Stimulated activated CD4-positive, alpha-beta T cell treated with anti-CD3 and anti-CD28 coated beads, TNF-alpha, amount 100 ng/mL, for 4 hours (primary cell): ENCODE results near the gene VPS36.
"Not testable (repeated sequence)": the region's sequence is repeated elsewhere in the genome, so short reads cannot be mapped to it uniquely, and the experiment has no call there.

Experiments
- DNase-seq, 3 experiments: peaks; one replicate each; pipeline ENCODE4 v3.0.0-alpha.2; 2020; ENCODE audit warnings: low read depth in 3 of 3

The VPS36 gene, protein sequence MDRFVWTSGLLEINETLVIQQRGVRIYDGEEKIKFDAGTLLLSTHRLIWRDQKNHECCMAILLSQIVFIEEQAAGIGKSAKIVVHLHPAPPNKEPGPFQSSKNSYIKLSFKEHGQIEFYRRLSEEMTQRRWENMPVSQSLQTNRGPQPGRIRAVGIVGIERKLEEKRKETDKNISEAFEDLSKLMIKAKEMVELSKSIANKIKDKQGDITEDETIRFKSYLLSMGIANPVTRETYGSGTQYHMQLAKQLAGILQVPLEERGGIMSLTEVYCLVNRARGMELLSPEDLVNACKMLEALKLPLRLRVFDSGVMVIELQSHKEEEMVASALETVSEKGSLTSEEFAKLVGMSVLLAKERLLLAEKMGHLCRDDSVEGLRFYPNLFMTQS

DNA sequence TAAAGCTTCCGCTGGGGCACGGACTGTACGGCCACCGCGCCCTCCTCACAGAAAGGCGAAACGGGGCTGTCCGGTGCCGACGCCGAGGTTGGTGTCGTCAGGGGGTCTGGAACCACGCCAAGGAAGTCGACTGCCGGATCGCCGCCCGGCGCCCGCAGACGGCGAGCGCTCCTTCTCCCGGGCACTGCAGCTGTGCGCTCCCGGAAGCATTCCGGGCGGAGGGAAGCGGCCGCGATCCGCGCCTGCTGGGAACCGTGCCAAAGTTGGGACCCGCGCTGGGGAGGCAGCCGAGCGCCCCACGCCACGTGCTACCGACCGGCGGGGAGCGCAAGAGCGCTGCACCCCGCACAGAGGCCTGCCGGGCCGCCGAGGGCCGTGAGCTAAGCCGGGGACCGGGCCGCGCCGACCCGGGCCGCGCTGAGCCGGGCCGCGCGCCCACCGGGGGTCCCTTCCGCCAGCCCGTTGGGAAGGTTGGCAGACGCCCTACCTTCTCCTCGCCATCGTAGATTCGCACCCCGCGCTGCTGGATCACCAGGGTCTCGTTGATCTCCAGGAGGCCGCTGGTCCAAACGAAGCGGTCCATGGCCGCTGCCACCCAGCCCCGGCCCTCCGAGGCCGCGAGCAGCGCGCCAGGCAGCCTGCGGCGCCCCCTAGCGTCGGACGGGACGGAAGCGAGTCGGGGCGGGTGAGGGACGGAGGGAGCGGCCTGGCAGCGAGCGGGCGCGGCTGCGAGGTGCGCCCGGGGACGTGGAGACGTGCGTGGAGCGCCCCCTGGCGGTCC lies at the start of gene VPS36:
VPS36 (minus strand) TSS at position 623 of the 781 bp plus-strand sequence; CDS start at position 583, 40 bp downstream.
- DNase-seq, result peak; percentile 90 to 95 (median 92)

DNA sequence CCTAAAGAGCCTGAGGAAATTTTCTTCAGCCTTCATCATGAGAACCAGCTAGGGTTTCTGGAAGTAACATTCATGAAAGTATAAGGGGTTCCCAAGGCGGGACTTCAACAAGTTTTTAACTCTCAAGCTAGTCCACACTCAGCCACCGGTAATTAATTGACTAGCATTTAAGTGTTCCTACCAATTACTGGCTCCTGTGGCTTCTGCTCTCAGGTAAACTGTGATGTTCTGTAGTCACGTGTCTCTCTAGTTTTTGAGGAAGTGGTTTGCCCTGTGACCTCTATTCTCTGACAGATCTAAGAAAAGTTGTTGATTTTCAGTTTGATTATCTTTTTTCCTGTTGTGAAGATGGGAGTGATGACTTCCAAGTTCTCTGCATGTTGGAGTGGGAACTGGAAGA lies 47.5 kb upstream of the VPS36 start:
- DNase-seq, result not testable (repeated sequence)

DNA sequence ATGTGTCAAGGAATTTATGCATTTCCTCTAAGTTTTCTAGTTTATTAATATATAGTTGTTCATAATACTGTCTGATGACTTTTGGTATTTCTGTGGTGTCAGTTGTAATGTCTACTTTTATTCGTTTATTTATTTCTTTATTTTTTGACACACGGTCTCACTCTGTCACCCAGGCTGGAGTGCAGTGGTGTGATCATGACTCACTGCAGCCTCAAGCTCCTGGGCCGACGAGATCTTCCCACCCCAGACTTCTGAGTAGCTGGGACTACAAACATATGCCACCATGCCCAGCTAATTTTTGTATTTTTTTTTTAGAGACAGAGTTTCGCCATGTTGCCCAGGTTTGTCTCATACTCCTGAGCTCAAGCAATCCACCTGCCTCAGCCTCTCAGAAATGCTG lies 43.8 kb upstream of the VPS36 start:
- not testable (repeated sequence) for DNase-seq

DNA sequence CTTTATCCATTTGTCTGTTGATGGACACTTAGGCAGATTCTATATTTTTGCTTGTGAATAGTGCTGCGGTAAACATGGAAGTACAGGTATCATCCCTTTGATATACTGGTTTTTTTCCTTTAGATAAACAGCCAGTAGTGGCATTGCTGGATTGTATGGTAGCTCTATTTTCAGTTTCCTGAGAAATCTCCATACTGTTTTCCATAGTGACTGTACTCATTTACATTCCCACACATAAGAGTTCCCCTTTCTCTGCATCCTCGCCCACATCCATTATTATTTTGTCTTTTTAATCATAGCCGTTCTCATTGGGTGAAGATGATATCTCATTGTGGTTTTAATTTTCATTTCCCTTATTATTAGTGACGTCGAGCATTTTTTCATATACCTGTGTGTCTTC lies 40.6 kb upstream of the VPS36 start:
- DNase-seq, result not testable (repeated sequence)

DNA sequence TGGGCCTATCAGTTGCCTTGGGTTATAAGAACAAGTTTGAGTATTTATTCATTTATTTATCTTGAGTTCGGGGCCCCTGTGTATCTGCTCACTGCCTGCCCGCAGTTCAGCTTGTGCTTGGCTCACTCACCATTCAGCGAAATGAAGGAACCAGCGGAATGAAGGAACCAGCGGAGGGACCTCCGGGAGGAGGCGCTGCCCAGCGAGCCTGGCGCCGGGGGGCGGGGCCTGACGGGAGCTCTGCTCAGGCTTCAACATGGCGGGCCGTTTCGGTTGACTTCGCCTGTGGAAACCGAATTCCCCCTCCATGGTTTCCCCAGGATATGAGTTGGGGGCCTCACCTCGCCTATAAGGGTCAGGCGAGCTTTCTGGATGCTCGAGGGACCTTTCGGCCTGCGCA lies 38.3 kb upstream of the VPS36 start:
- DNase-seq, result not testable (repeated sequence)

DNA sequence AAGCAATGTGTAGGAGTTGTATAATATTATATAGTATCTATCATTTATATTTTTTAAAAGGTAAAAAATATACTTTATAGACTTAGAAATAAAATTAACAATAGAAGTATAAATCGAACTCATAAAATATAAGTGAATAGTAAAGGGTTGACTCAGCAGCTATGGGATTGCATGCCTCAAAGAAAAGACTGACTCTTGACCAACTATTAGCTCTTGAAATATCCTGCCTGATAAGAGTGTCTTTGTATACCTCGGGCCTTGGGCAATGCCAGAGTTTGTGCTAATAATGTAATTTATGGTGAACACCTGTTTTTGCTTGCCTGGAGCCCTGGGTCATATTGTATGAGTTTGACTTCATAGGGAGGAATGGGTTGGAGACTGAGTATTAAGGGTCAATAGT lies 36.6 kb upstream of the VPS36 start:
- DNase-seq, result not testable (repeated sequence)

DNA sequence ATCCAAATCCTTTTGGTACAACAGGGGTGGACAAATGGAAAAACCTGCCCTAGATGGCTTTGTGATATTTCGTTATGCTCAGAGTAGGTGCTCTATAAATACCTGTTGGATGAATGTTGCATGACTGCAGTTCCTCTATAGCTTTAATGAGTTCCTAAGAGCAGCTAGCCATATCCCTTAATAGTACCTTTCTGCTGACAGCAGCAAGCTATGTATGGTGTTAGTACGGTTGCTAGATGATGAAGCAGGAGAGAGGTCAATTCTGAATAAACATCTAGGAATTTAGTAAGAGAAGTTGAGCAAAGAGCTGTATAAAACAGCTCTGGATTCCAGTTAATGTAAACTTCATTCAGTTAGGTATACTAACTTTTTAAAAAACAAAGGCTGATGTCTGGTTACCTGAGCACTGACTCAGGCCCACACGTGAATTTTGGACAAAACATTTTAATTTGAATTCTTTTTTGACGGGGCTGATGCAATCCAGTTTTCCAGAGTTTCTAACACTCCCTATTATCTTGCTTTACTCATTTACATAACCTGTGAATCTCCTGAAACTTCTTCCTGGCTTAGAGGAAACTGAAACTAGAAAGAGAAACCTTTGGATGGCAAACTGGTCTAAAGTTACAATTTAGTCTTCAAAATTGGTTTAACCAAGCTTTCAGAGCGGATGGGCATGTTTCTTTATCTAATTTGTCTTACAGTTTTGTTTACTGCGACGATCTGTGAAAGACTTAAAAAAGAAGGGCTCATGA lies 30.4 kb upstream of the VPS36 start:
- not testable (repeated sequence) for DNase-seq

DNA sequence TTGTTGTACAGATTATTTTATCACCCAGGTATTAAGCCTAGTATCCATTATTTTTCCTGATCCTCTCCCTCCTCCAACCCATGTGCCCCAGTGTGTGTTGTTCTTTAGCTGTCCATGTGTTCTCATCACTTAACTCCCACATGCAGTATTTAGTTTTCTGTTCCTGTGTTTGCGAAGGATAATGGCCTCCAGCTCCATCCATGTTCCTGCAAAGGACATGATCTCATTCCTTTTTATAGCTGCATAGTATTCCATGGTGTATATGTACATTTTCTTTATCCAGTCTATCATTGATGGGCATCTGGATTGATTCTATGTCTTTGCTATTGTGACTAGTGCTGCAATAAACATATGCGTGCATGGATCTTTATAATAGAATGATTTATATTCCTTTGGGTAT lies 18.1 kb upstream of the VPS36 start:
- not testable (repeated sequence) for DNase-seq

DNA sequence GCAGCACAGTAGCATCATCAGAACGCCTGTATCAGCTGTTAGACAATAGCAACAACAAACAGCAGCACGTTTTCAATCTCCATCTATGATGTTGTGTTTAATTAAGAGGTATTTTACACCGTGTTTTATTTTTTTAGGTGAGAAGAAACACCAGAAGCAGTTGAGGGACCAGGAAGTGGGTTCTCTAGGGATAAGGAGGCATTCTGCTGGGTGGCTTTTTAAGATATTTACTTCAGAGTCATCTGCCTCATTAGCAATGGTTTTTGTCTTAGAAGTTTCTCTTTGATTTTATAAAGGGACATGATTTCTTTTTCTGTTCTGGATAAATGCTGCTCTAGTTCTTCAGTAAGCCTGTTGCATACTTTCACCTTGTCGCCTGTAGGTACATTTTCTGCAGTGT lies 13.1 kb upstream of the VPS36 start:
- no peak for DNase-seq

DNA sequence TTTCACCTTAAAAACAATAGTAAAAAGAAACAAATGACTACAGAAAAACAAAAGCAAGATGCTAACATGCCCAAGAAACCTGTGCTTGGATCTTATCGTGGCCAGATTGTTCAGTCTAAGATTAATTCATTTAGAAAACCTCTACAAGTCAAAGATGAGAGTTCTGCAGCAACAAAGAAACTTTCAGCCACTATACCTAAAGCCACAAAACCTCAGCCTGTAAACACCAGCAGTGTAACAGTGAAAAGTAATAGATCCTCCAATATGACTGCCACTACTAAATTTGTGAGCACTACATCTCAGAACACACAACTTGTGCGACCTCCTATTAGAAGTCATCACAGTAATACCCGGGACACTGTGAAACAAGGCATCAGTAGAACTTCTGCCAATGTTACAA lies 10.8 kb upstream of the VPS36 start:
- DNase-seq, result no peak

DNA sequence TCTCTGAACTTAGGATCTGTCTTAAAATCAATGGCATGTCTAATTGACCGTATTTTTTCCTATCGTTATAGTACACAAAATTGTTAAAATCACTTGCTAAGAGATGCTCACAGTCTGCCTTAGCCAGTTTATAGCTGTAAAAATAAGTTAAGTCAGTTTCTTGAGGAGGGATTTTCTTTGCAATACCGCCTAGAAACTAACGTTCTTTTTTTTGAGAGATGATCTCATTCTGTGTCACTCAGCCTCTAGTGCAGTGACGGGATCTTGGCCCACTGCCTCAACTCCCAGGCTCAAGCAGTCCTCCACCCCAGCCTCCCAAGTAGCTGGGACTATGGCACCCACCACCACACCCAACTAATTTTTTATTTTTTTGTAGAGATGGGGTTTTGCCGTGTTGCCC lies 9.2 kb upstream of the VPS36 start:
- no peak for DNase-seq

DNA sequence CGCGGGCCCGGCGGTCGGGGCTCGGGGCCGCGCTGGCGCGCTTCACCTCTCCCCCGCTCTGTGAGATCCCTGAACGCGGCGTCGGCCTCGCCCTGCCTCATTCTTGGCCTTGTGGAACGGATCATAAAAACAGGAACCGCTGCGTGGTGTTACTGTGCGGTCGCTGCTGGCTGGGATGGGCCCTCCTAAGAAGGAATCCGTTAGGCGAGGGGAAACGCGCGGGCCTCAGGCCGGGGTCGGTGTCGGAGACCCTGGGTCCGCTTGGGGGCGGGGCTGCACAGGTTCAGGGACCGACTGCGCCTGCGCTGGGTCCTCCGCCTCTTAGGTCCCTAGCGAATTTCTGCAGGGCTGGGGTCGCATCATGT lies 5.2 kb upstream of the VPS36 start:
- DNase-seq, result peak; percentile 64 to 70 (median 67)

DNA sequence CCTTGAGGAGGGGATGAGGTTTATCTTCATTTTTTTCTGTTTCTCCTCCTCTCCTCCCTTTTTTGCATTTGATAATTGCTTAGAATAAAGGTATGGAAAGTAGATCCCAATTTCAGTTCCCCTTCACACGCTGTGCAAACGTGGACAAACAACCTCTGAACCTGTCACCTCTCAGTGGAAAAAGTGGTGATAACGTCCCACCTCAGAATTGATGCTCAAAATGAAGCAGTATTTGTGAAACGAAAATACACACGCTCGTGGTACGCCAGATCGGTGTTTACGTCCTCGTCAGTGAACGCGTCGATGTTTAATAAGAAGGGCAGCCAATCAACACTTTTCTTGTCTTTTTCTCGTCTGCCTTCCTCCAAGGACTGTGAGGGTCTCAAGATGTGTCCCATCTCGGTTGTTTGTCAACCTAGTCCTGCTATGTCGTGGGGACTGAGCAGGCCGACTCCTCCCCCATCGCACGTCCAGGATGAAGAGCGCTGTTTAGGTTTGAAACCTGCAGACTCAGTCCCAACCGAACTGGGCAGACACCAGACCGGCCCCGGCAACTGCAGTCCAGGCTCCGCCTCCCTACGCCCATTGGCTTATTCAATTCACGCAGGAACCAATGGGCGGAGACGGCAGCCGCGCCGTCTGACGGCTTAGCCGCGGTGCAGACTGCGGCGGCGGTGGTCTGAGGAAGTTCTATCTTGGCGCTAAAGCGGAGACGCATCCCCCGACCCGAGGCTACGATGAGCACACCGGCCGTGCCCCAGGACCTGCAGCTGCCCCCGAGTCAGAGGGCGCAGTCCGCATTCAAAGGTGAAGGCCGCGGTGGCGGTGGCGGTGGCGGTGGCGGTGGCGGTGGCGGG lies 4.6 kb upstream of the VPS36 start, which contains the start of gene CKAP2:
CKAP2 (plus strand) TSS at position 659 of the 857 bp plus-strand sequence; CDS start at position 738, 79 bp downstream.
- DNase-seq, result peak; percentile 79 to 88 (median 85)

DNA sequence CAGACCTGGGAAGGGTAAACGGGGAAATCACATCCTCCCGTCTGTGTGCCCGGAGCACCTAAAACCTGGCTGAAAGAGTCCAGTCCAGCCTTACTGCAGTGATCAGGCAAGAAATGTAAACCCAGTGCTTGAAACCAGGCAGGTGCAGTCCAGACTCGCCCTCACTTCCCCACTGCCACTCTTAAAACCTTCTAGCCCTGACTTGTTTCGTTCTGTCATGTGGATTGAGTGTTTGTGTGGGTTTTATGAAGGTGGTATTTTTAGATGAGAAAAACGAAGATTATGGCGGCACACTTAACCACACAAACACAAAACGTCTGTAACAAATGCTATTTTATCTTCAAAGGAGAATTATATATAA lies 4.0 kb upstream of the VPS36 start:
- no peak for DNase-seq

DNA sequence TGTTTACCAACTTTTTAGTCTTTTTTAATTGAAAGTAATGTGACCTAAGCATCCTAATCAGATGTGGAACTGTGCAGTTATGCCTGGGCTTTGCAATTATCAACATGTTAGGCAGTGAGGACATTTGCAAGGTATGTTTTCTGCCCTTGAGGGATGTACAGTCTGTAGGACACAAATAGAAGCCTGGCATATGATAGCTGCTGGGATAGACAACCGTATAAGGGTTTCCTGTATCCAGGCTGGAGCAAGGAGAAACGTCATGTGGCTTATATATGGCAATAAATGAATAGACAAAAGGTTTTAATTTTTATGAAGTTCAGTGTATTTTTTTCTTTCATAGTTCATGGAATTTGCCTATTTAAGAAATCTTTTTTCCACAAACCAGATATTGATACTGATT lies 2.0 kb upstream of the VPS36 start:
- no peak for DNase-seq

DNA sequence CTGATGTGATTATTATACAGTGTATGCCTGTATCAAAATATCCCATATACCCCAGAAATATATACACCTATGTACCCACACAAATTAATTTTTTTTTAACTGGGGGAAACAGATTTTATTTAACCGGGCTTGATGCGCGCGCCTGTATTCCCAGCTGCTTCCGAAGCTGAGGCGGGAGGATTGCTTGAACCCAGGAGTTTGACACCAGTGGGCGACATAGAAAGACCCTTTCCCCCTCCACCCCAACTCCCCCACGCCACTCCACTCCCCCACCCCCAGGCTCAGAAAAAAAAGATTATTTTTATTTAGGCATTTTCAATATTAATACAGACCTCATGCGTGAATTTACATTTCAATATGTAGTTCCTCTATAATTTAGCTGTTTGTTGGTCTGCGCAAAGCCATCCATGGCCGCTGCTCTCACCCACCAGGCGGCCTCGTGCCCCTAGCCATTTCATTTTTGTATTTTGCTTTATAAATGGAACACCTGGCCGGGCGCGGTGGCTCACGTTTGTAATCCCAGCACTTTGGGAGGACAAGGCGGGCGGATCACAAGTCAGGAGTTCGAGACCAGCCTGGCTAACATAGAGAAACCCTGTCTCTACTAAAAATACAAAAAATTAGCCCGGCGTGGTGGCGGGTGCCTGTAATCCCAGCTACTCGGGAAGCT lies 836 bp upstream of the VPS36 start:
- DNase-seq, result no peak

DNA sequence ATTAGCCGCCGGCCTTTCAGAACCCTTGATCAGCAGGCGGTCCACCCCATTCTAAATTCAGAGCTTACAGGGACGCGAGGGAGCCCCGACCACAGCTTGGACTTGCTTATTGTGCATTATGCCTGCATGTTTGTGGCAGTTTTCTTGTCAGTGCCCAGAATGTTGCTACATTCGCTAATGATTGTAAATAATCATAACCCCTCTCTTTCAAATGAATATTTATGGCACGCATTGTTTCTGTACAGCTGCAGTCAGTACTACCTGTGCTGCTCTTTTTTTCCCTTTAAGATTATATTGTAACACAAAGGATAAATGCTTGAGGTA lies 321 bp upstream of the VPS36 start:
- no peak for DNase-seq

DNA sequence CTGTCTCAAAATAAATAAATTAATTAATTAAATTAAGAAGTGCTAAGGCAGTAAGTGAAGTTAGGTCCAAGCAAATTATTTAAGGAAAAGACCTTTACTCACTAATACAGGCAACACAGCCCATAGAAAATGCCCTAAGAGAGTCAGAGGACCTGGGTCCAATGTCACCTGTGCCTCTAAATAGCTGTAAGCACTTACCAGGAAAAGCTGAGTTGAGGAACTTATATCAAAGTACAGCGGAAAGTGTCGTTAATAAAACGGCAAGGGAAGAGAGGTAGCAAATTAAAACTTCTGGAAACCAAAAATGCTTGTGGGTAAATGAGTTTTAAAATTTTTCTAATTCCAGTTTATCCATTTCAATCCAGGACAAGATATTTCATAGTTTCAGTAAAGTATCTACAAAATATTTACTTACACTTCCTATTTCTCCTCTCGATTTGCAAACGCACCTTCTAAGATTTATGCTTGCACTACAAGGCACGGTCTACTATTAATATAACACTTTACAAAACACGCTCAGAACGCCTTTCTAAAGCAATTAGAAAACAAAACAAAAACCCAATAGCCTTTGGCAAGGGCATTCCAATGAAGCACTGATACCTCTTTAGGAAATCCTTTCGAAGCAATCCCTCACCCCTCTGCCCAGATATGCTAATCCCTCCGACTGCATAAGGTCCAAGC lies 963 bp downstream of the VPS36 start:
- no peak for DNase-seq

DNA sequence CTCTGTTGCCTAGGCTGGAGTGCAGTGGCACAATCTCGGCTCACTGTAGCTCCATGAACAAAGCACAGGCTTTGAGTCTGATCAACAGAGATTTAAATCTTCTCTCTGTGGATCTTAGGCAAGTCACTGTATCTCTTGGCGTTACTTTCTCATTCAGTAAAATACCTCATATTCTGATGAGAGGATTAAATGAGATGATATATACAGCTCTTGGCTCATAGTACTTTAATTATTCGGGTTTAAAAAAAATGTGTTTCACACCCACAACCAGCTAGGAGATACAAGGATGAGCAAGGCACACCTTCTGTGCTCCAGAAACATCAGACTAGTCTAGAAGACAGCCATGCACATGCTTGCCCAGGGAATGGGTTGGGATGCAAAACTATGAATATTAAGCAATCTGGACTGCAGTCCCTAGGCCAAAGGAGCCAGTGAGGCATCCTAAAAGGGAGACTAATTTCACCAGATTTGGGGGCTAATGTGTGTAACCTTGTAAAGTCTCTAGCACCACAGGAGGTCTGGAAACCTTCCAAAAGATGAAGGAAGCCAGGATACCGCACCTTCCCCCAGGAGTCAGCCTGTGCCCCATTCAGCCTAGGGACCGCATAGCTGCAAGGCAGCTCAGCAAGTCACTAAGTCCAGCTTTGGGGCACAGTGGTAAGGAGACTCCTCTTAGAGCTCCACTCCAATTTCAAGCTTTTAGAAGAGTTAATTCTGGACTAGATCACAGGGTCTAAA lies 2.5 kb downstream of the VPS36 start:
- no peak for DNase-seq

DNA sequence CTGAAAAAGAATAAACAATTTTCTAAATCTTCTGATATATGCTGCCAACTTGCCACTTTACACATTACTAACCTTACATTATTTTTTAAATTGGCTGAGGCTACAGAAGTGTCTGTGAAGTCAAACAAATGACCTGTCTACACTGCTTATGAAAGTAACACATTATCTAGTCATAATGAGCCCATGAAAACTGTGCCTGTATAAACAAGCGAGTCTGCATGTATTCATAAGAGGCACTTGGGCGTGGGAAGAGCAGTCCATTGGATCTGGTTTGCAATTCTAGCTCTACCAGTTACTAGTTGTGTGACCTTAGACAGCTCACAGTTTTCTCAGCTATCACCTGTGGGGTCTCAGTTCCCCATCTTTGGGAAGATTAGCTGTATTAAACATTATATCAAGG lies 3.1 kb downstream of the VPS36 start:
- no peak for DNase-seq
